ENCODE measurements around the gene DIP2C.
"Not testable (repeated sequence)": the region's sequence is repeated elsewhere in the genome, so short reads cannot be mapped to it uniquely, and the experiment has no call there.

Gene DIP2C

GRCh38 chr10:488081-488932, 201.2 kb downstream of the DIP2C start:
- DNase-seq: no peak

DNA sequence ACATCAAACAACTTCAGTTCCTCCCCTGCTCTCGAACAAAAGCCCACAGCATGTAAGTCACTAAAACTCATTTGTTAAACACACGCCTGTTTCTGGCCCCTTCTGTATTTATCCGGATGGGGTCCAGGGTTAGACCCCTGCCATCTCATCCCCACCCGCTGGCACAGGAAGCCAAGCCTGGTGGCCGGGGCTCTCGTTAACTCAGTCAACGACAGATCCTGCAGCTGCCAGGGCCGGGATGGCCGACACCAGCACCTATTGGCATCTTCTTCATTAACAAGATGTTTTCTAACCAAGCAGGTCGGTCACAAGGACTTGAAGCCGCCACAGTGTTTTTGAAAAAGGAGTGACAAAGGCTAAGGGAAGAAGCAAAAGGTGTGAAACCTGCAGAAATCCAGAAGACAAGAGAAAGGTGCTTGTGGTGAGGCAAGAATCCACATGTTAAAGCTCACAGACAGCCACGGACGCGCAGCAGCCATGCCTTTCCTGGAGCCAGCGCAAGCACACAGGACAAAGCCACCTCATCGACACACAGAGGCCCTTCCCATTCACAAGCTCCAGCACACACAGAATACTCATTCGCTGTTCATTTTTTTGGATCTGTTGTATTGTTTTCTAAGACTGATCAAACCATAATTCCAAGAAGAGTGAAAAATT, 202.7 kb downstream of the DIP2C start:
- DNase-seq: no peak

DNA sequence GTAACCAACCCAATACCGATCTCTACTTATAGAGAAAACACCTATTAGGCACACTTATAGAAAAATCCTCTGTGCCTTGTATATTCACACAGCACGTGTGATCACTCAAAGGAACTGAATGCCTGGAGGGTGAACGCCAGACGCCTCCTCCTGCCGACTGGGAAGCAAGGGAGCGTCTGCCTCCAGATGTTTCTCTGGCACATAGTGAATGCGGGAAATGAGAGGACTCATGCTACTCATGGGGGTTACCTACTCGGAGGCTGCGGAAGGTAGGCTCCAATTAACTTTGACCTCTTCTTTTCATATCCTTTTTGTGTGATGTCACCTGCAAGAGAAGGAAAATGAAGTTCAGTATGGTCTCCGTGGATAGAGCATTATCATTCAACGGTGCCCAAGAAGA, 203.3 kb downstream of the DIP2C start:
- DNase-seq: no peak

- DNase-seq: no peak
Observed at GRCh38 chr10:485776-486175, 203.7 kb downstream of the DIP2C start.

DNA sequence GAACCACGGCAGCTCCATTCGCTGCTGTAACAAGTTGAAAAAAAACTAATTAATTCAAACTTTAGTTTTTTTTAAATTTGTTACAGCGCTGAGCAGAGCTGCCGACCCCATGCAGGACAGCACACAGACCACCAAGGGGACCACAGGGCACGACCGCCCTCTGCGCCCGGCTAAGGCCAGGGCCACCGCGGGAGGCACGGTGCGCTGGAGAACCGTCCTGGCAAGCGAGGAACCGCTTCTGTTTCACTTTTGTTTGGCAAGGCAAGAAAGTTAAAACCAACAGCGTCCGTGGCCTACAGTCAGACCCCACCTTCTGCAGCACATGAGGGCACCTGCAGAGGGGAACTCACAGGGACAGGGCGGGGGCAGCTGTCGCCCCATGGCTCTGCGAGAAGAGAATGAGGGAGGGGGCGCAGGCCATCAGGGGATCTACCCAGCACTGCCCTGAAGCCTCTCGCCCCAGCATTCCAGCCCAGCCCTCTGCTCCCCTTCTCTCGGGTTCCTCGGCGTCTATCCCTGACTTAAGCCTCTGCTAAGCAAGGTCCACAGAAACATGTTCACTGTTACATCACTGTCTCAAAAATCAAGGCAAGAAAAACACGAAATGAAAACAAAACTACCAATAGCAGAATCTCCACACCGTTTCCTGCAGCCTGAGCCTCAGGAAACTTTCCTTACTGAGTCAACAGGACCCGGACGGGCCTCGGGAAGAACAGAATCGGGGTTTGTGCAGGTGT, 204.4 kb downstream of the DIP2C start:
- peak in 1 of 4 experiments; percentile 11 for DNase-seq

DNA sequence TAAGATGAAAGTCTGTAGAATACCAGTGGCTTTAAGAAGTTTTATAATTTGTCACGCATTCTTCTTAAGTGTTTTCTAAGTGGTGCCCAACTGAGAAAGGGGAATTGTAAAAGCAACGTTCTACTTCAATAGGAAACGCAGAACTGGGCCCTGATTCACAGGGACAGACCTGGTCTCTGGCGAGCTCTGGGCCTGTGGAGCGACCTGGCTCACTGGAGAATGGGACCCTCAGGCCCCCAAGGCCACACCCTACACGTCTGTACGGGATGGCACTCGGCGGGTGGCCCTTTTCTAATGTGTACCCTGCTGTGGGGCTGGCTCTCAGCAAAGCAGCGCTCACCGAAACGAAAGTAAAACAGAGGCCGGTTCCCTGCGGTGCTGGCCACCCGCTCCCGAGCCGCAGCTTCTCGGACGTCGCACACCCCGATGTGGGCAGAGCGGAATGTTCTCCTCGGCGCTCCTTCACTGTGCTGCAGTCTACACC, 205.0 kb downstream of the DIP2C start:
- DNase-seq: no peak

GRCh38 chr10:483261-483660, 206.2 kb downstream of the DIP2C start:
- DNase-seq: no peak

DNA sequence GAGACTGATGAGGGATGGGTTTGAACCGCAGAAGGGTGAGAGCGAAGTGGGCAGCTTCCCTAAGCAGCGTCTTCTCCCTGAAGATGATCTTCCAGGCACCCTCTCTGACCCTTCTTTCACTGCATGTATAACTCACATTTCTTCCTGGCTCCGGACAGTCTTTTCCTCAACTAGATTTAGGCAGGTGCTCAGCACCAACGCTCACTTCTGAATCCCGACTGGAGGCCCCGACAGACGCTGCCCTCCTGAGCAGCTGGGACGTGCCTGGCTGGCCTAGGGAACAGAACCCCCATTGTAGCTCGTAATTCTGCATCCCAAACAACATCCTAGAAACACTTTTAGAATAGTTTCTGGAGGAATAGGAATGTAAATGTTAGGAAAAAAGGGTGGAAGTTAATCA, 206.6 kb downstream of the DIP2C start:
- DNase-seq: no peak

- no peak for DNase-seq
Observed at GRCh38 chr10:482051-482501, 207.4 kb downstream of the DIP2C start.

DNA sequence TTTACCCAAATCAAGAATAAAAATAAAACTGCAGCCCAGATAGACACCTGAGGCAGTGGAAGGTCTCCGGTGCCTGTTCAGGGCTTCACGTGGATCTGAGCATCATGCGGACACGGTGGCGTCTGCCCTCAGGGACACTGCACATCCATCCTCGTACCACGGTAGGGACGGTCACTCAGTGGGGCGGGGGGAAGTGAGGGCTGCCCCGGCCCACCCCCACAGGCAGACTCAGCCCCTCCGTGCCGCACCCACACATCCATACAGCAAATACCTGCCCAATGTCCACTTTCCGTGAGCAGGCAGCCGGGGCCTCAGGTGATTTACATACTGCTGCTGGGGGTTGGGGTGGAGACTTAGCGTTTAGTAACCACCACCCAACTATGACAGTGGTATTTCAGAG, 207.8 kb downstream of the DIP2C start:
- DNase-seq: no peak

- no peak for DNase-seq
Observed at GRCh38 chr10:480928-481552, 208.4 kb downstream of the DIP2C start.

DNA sequence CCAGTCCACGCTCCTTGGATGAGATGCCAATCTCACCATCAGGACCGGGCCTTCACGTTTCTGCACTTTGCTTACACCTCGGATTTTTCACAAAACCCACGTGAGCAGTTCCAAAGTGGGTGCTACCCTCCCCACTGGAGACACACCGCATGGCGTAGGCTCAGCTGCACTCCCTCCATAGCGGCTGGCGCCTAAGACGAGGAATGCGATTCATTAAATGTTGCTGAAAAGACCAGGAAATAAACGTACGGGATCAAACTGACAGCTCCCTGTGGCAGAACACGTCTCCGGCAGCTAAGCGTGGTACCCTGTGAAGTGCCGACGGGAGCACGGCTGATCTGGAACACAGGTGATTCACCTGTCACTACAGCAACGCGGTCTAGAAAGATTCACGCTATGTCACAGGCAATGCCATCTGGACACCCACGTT, 209.0 kb downstream of the DIP2C start:
- DNase-seq: no peak

DNA sequence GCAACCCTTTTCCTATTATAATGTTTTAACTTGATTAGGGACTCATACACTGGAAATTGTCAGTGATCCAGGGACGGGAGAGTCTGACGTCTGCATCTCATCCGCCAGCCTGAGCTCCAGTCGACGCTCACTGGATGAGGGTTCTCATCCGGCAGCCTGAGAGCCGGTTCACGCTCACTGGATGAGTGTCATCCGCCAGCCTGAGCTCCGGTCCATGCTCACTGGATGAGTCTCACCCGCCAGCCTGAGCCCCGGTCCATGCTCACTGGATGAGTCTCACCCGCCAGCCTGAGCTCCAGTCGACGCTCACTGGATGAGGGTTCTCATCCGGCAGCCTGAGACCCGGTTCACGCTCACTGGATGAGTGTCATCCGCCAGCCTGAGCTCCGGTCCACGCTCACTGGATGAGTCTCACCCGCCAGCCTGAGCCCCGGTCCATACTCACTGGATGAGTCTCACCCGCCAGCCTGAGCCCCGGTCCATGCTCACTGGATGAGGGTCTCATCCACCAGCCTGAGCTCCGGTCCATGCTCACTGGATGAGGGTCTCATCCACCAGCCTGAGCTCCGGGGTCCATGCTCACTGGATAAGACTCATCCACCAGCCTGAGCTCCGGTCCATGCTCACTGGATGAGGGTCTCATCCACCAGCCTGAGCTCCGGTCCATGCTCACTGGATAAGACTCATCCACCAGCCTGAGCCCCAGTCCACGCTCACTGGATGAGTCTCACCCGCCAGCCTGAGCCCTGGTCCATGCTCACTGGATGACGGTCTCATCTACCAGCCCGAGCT, 209.6 kb downstream of the DIP2C start:
- not testable (repeated sequence) for DNase-seq

DNA sequence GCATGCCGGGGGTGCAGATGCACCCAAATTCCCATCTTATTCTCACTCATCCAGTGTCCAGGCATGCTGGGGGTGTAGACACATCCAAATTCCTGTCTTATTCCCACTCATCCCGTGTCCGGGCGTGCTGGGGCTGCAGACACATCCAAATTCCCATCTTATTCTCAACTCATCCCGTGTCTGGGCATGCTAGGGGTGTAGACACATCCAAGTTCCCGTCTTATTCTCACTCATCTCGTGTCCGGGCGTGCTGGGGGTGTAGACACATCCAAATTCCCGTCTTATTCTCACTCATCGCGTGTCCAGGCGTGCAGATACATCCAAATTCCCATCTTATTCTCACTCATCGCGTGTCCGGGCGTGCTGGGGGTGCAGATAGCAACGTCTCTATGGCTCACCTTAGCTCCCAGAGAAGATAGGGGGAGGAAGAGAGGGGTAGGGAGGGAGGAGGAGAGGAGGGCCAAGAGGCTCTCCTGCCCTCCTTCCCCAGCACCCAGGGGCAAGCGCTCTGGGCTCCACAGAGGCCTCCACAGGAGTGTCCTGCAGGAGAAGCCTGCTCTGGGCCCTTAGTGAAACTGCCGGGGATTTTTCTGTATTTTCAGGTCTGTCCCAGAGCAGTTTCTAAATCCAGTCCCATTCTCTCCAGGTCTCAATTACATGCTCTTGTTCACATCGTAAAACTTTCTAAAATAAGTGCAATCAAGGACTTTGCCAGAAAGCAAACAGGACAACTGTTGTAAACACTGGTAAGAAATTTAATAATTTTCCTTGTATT, 210.8 kb downstream of the DIP2C start:
- DNase-seq: no peak

GRCh38 chr10:477620-478019, 211.8 kb downstream of the DIP2C start:
- DNase-seq: no peak

DNA sequence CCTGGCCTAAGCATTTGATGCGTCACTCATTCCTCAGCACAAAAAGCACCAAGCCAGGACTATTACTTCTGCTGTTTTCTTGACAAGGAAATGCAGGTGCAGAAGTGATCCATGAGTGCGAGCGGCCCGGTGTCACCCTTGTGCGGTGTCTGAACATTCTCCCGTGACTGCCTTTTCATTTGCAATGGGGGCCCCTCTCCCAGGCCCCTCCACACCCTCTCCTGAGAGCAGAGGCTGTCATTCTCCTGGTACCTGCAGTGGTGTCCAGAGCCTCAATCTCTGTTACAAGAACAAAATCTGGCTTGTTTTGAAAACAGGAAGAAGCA, 213.1 kb downstream of the DIP2C start:
- DNase-seq: no peak

- no peak for DNase-seq
Observed at GRCh38 chr10:475709-476454, 213.6 kb downstream of the DIP2C start.

DNA sequence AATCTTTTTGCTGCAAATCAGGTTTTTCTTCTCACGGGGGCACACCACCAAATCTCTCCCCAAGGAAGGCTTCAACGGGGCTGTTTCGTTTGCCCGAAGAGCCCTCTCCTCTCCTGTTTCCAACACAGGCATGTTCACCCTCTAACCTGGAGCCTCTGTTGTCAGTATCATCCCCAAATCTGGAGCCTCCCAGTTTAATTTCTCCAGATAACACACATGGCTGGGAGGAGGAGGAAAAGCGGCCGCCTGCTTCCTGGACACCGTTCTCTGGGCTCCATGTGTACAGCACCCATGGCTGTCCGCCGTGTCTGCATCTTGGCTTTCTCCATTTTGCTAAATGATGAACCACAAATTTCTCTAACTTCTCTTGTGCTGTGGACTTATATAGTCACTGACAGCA, 214.5 kb downstream of the DIP2C start:
- DNase-seq: no peak

GRCh38 chr10:474406-474805, 215.1 kb downstream of the DIP2C start:
- DNase-seq: no peak

DNA sequence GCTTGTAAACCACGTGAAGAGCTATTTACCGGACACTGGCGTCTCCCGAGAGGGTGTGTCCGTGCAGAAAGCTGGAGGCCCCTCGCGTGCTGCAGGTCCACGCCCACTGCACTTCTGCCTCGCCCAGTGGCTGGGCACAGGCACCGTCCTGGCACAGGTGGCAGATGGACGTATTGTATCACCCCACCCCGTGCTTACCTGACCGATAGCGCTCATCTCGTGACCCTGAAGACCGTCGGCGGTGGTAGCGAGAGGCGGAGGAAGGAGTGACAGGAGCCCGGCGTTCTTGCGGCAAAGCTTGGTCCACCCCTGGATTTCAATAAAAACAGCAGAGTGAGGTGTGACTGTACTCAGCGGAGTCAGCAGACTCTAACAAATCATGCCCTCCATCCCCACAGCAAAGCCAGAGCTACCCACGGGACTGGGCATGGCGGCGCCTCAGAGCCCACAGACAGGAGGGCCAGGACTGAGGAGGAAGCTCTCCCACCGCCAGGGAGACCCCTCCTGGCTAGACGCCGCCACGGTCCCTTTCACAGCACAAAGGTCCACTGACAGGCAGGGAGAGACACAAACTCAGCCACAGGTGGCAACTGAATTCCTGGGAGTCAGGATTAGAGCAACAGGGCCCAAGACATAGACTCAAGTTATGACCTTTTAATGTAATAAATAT, 217.1 kb downstream of the DIP2C start:
- DNase-seq: no peak
